Measurements from ENCODE around the gene HBD. TPM values are rescaled to one million over a fixed set of nuclear protein-coding genes. Genes with fewer than 3 reads are reported as not detected.
A peak's percentile ranks its signal among the peaks of the same experiment; 100 is the strongest.

HBD gene
- total and polyA plus RNA-seq, 9 of the 15 experiments (the other 6 are each of a cell fraction or from before 2014, with no cell fraction given) = 11.8 to 169 (median 36.0) TPM

DNA sequence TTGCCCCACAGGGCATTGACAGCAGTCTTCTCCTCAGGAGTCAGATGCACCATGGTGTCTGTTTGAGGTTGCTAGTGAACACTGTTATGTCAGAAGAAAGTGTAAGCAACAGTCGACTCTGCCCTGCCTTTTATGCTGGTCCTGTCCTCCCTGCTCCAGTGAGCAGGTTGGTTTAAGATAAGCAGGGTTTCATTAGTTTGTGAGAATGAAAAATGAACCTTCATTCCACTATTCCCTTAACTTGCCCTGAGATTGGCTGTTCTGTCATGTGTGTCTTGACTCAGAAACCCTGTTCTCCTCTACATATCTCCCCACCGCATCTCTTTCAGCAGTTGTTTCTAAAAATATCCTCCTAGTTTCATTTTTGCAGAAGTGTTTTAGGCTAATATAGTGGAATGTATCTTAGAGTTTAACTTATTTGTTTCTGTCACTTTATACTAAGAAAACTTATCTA lies at the start of gene HBD (continued):
- peak; percentile 64; the same call in 1 of the 2 replicates for TF ChIP-seq SMARCC2 (IDR thresholded peaks at IDR 0.05; ENCODE audit: low read depth)
- no peak for TF ChIP-seq KLF13 (tag; IDR thresholded peaks at IDR 0.05; ENCODE audit: borderline replicate concordance, low read depth)
- no peak for TF ChIP-seq ZNF121 (CRISPR knock-in tag; conservative IDR thresholded peaks at IDR 0.05)
- TF ChIP-seq MCM7 (IDR thresholded peaks at IDR 0.05) = no peak
- TF ChIP-seq CXXC5 (CRISPR knock-in tag; IDR thresholded peaks at IDR 0.05) = peak; percentile 48; the same call in 1 of the 2 replicates
- no peak for TF ChIP-seq RBM17 (IDR thresholded peaks at IDR 0.05; ENCODE audit: borderline replicate concordance, low read depth, low read length)
- no peak for TF ChIP-seq GATAD2A (IDR thresholded peaks at IDR 0.05)
- TF ChIP-seq ZNF398 (CRISPR knock-in tag; IDR thresholded peaks at IDR 0.05) = no peak
- TF ChIP-seq ZFP1 (CRISPR knock-in tag; IDR thresholded peaks at IDR 0.05) = no peak
- TF ChIP-seq, protein P1, sequence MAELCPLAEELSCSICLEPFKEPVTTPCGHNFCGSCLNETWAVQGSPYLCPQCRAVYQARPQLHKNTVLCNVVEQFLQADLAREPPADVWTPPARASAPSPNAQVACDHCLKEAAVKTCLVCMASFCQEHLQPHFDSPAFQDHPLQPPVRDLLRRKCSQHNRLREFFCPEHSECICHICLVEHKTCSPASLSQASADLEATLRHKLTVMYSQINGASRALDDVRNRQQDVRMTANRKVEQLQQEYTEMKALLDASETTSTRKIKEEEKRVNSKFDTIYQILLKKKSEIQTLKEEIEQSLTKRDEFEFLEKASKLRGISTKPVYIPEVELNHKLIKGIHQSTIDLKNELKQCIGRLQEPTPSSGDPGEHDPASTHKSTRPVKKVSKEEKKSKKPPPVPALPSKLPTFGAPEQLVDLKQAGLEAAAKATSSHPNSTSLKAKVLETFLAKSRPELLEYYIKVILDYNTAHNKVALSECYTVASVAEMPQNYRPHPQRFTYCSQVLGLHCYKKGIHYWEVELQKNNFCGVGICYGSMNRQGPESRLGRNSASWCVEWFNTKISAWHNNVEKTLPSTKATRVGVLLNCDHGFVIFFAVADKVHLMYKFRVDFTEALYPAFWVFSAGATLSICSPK (IDR thresholded peaks at IDR 0.05; ENCODE audit: borderline replicate concordance) = no peak
- no peak for TF ChIP-seq HDAC8 (tag; IDR thresholded peaks at IDR 0.05)
- no peak for TF ChIP-seq PTRF (tag; IDR thresholded peaks at IDR 0.05)
- TF ChIP-seq SIRT6 (IDR thresholded peaks at IDR 0.05; ENCODE audit: low read depth, low read length) = no peak
- TF ChIP-seq MAZ (CRISPR knock-in tag; conservative IDR thresholded peaks at IDR 0.05 in 1 of 2, IDR thresholded peaks at IDR 0.05 in 1 of 2) = peak in 1 of 2 experiments; percentile 46; a peak in 2 of 4 replicates
- peak; percentile 72 for TF ChIP-seq CBFA2T3 (IDR thresholded peaks at IDR 0.05)
- TF ChIP-seq KLF16 (IDR thresholded peaks at IDR 0.05) = no peak
- TF ChIP-seq SMARCA5 (IDR thresholded peaks at IDR 0.05) = no peak
- TF ChIP-seq DACH1 (IDR thresholded peaks at IDR 0.05; ENCODE audit: partially characterized antibody) = no peak
- no peak for TF ChIP-seq CHCHD3 (CRISPR knock-in tag; IDR thresholded peaks at IDR 0.05)
- TF ChIP-seq LARP7 (IDR thresholded peaks at IDR 0.05) = no peak
- no peak for TF ChIP-seq NR2C1 (IDR thresholded peaks at IDR 0.05)
- TF ChIP-seq NR2C1 (tag; IDR thresholded peaks at IDR 0.05) = no peak
- no peak for TF ChIP-seq OTX1 (CRISPR knock-in tag; IDR thresholded peaks at IDR 0.05)
- no peak for TF ChIP-seq ZNF282 (CRISPR knock-in tag; IDR thresholded peaks at IDR 0.05)
- TF ChIP-seq, protein P2, sequence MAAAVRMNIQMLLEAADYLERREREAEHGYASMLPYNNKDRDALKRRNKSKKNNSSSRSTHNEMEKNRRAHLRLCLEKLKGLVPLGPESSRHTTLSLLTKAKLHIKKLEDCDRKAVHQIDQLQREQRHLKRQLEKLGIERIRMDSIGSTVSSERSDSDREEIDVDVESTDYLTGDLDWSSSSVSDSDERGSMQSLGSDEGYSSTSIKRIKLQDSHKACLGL (CRISPR knock-in tag; IDR thresholded peaks at IDR 0.05; ENCODE audit: borderline replicate concordance, poor library complexity, severe bottlenecking) = no peak
- TF ChIP-seq YY1 (IDR thresholded peaks at IDR 0.05; ENCODE audit: borderline replicate concordance in 1 of 3, control insufficient read depth in 1 of 3, extremely low read depth in 1 of 3, insufficient read depth in 3 of 3, insufficient read length in 1 of 3, insufficient replicate concordance in 2 of 3, low read depth in 1 of 3, low read length in 2 of 3) = no peak

Measured in K562 (cell line).